CD4-positive, alpha-beta T cell treated with Interferon gamma for 1 hour (primary cell): Measurements from ENCODE around the gene UBR1.

Source experiments
- DNase-seq: peaks from one replicate; pipeline ENCODE4 v3.0.0-alpha.2; 2020

UBR1 gene

DNA sequence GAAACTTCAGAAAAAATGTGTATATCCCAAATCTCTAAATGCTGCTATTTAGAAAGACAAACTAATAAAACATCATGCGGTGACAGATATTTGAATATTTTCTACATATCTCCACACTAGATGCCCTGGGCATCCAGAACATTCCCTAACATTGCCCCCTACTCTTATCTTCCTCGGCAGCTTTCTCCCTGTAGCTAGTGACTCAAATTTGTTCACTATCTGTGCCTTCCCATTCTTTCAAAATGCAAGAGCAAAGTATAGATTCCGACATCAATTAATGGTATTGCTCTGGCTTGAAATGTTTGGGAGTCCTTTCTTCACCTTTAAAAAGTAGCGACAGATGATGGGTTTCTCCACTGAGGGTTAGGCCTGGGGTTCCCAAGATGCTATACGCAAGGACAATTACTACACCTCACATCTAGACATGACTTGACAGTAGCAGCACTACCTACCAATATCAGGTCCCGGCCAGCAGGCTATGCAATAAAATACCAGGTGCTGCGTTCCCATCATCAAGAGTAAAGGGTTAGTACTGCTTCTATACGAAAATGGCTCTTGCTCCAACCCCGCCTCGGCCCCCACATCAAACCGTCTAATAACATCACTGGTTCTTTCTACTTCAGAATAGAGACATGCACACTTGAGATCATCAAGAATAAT, 631 bp downstream of the UBR1 start:
- DNase-seq = peak; percentile 34

DNA sequence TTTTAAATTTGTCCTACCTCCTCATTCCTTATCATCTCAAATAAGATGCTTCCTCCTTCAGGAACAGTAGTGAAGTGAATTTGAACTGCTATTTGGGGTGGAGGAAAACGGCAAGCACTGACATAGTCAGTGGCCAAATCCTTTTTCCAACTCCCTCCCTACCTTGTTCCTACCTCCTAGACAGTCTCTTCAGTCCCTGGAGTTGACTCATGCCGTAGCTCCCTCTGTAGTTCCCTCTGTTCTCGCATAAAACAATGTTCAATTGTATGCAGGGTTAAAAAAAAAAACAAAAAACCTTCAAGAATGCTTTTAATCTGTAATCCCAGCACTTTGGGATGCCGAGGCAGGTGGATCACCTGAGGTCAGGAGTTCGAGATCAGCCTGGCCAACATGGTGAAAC, 1.4 kb downstream of the UBR1 start:
- DNase-seq = no peak

DNA sequence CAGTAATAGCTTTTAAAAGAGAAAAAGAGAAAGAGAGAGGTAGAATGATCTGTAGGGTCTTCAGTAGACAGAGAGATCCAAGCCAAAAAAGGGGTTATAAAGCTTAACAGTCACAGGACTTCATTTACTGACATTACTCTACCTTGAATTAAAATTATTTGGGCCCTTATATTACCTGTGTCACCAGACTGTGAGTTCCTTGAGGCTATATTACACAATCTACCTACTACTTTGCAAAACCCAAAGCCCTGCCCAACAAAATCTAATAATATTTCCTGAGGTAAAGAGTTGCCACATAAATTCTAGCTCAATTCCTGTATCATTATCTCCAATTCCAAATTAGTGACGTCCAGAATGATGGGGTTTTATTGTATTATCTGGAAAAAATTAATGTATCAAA, 1.9 kb downstream of the UBR1 start:
- DNase-seq = no peak

DNA sequence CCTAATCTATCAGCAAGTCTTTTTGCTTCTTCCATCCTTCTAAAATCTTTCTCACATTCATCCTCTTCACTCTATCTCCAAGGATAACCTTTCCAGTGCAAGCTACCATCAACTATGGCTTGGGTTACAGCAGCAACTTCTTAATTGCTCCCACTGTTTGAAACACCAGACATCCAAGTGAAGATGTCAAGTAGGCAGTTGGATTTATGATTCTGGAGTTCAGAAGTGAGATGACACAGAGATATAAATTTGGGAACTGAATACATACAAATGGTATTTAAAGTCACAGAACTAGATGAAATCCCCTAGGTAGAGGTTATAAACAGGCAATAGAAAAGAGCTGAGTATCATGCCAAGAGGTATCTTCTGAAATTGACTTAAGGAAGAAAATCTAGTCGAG, 3.7 kb downstream of the UBR1 start:
- no peak for DNase-seq

DNA sequence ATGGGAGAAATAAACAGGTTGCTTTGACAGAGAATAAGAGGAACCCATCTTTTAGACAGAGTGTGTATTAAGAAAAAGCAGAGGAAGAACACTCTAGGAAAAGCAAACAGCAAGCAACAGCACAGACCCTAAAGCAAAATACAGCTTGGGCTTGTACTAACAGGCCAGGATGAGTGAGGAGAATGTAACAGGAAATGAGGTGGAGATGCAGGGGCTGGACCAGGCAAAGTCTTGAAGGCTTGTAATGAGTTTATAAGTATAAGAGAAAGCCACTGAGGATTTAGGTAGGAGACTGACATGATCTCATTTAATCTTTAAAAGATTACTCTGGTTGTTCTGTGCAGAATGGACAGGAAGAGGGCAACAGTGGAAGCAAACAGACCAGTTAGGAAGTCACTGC, 4.9 kb downstream of the UBR1 start:
- DNase-seq = no peak

DNA sequence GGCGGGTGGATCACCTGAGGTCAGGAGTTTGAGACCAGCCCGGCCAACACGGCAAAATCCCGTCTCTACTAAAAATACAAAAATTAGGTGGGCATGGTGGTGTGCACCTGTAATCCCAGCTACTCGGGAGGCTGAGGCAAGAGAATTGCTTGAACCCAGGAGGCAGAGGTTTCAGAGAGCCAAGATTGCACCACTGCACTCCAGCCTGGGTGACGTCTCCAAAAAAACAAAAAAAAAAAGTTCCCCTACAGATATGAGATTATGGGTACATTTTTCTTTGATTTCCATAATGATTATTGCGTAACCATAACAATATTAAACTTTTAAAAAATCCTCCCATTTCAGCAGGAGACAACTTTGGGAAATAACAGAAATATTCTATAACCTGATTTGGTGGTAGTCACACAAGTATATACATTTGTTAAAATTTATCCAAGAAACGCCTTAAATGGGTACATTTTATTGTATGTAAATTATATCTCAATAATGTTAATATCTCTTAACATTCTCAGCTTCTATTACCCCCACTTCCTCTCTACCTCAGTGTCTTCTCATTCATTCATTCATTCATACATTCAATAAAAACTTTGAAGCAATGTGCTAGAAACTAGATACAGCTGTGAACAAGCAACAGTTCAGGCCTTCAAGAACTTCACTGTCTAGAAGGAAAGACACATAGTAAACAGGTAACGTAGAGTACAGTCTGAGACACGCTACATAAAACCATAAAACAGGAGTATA, 6.6 kb downstream of the UBR1 start:
- no peak for DNase-seq

DNA sequence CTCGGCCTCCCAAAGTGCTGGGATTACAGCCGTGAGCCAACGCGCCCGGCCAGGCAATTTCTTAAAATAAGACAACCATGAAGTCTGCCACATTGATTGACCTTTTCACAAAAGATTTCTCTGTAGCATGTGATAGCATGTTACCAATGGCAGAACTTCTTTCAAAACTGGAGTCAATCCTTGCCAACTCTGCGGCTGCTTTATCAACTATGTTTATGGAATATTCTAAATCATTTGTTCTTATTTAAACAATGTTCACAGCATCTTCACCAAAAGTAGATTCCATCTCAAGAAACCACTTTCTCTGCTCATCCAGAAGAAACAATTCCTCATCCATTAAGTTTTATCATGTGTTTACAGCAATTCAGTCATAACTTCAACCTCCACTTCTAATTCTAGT, 9.4 kb downstream of the UBR1 start:
- DNase-seq = no peak

DNA sequence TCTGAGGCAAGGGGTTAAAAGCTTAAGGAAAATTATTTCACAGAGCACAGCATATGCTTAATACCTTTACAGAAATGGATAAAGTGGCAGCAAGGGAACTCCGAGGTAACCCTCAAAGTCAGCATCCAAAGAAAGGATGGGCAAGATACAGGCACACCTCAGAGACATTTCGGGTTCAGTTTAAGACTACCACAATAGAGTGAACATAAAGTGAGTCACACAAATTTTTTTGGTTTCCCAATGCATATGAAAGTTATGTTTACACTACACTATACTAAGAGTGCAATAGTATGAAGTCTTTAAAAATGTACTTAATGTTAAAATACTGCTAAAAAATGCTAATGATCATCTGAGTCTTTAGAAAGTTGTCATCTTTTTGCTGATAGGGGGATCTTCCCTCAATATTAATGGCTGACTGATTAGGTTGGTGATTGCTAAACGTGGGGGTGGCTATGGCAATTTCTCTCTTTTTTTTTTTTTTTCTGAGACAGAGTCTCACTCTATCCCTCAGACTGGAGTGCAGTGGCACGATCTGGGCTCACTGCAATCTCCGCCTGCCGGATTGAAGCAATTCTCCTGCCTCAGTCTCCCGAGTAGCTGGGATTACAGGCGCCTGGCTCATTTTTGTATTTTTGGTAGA, 10.0 kb downstream of the UBR1 start:
- DNase-seq = no peak

DNA sequence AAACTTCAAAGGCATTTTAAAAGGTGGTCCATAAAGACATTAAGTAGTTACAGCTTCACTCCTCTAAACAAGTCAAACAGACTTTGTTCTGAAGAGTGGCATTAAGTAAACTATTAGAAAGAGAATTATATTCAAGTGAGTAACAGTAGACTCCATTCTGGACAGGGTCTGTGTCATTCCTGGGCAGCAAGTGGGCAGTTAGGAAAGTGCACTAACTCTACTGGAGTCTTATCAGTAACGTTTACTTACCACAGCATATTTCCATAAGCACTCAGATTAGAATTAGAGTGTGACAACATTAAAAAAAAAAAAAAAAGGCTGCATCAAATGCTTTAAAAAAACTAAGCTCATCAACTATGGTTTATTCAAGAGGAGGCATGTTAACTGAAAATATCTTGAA, 10.6 kb downstream of the UBR1 start:
- DNase-seq = no peak

DNA sequence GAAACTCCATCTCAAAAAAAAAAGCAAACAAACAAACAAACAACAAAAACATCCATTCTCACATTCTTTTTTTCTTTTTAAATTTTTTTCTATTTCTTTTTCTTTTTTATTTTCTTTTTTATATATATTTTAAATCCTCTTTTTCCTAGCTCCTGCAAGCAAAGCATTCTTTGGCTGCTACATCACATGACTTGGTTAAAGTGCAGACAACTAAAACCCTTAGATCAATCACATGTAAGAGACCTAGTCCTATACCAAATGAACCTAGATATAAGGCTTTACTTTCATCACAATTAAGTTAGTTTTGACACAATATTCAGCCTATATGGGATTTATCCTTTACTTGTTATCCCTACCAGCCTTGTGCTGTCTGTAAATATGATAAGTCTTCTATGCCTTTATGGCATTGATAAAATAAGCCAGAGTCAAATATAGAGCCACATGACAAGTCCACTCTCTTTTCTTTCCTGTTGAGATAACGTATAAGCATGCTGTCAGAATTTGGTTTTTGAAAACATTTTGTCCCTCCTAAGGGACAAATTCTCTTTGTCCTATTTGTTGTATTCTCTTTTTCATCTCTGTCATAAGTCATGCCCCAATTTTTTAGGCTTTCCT, 11.3 kb downstream of the UBR1 start:
- no peak for DNase-seq

DNA sequence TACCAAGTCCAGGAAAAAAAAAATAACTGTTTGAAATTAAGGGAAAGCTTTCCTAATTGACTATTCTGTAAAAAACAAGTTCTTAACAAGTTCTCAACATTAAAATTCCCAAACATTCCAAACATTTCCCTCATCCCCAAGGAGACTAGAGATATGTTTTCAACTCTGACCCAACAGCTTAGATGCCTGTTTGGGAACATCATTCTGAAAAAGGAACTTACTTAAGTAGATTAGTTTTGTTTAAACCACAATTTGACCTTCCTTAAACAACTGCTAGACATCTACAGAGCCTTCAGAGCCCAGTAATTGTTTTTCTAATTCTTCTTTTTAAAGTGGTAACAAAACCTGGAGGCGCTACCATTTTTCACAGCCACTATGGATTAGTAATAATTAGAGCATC, 12.8 kb downstream of the UBR1 start:
- DNase-seq = no peak

DNA sequence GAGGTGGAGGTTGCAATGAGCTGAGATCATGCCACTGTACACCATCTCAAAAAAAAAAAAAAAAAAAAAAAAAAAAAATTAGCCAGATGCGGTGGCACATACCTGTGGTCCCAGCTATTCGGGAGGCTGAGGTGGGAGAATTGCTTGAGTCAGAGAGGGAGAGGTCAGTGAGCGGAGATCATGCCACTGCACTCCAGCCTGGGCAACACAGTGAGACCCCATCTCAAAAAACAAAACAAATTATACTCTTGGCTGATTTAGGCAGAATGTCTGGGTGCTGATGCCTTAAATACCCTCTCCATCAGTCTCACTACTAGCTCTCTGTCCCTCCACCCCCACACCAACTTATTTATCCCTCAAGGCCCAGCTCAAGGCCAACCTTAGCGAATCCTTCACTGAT, 14.0 kb downstream of the UBR1 start:
- DNase-seq = no peak

DNA sequence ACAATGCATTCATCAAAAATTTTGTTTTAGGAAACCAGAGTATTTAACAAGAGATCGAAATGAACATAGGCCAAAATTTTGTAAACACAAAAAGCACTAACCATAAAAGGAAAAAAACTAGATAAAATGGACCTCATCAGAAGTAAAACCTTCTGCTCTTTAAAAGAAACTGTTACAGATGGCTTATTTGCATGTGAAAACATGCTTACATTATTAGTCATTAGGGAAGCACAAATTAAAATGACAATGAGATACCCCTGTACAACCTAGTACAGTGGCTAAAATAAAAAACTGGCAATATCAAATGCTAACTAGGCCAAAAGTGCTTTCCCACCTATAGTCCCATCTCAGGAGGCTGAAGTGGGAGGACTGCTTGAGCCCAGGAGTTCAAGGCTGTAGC, 19.3 kb downstream of the UBR1 start:
- no peak for DNase-seq

DNA sequence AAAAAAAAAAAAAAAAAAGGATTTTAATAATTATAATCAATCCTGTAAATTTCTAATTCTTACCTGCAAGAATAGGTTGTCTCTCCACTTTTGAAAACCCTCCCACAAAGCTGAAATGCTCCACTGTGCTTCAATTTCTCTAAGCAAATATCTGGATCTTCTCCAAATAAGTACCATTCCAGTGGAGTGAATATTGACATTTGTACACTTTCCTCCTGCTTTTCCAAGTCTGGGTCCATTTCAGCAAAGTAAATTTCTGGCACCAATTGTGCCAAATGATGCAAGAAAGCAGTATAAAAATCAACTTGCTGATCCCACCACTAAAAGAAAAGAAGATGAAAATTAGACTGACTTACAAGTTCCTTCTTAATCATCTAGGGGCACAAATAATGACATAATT, 19.9 kb downstream of the UBR1 start:
- DNase-seq = no peak

DNA sequence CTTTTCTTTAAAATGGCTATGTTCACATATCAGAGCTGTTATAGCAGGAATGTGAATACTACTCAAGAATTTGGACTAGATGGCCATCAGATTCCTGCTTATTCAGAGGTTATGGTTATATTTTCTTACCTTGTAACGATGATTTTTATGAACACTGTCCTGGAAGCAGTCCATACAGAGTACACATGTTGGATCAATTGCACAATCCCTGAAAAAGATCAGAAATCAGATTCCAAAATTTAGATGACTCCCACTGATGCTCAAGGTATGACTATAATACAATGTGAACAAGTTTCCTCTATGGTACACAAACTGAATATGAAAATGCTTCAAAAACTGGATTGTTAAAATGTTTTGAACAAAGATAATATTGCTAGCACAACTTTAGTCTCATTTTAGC, 23.3 kb downstream of the UBR1 start:
- DNase-seq = no peak

DNA sequence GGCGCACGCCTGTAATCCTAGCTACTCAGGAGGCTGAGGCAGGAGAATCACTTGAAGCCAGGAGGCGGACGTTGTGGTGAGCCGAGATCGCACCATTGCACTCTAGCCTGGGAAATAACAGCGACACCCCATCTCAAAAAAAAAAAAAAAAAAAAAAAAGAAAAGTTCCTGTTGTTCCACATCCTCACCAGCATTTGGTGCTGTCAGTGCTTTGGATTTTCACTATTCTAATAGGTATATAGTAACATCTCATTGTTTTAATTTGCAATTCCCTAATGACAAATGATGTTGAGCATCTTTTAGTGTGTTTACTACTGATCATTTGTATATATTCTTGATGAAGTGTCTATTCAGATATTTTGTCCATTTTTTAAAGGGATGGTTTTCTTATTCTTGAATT, 24.6 kb downstream of the UBR1 start:
- DNase-seq = no peak

DNA sequence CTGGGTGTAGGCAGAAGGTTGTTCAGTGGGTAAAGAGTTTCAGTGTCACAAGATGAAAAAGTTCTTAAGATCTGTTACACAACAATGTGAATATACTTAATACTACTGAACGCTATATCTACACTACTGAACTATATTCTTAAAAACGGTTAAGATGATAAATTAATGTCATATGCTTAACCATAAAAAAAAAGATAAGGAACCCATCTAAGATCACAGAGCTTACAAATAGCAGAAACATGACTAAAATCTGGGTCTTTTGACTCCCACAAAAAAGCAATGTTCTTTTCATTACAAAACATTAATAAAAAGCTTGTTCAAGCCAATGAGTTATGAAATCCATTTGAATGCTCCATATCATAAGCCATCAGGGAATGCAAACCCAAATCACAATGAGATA, 34.4 kb downstream of the UBR1 start:
- no peak for DNase-seq

DNA sequence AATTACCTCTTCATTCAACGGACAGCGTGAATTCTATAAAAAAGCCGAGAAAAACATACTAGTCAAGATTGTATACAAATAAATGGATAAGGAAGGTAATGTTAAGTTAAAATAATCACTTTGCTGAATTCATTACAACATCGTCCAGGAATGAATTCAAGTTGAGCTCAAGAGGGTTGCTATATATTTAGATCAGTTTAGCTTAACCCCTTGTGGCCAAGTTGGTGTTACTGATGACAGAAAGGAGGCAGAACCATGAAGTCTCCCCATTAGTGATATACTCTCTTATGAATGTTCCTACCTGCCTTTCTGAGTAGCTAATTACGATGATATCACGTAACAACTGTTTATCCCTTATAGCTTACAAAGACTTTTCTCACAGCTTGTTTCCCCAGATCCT, 34.9 kb downstream of the UBR1 start:
- DNase-seq = no peak

DNA sequence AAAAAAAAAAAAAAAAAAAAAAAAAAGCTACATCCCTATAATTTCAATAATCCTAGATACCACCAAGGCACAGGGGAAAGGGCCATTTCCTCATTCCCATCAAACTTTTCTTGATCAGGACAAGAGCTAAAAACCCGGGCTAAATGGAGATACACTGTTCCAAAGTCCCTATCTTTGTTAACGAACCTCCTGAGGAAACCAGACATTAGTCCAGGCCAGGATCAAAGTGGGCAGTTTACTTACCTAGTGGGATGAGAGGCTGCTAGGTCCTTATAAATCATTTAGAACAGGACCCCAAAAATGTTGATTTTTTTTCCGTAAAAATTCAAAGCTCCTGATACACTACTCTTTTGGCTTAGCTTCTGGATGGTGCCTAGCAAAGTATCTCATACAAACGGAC, 35.6 kb downstream of the UBR1 start:
- DNase-seq = no peak

DNA sequence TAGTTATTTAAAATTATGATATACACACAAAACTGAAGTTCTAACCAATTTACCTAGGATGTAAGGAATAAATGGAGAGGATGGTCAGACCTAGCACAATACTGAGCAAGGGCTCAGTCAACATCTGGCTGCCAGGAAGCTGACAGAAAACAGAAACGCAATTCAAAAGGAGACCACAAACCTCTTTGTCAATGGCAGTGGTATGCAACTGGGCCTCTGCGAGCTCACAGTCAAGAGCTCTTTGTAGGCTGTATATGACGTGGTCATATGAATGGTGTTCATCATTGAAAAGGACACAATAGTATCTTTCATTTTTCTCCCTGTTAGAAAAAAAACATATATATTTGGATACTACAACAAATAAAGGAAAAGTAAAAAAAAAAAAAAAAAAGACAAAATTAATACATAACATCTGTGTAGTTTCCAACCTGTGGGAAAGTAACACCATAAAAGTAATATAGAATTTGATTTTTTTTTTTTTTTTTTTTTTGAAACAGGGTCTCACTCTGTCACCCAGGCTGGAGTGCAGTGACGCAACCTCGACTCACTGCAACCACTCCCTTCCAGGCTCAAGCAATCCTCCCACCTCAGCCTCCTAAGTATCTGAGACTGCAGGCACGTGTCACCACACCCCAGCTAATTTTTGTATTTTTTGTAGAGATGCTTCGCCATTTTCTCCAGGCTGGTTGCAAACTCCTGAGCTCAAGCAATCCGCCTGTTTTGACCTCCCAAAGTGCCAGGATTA, 37.9 kb downstream of the UBR1 start:
- DNase-seq = no peak

DNA sequence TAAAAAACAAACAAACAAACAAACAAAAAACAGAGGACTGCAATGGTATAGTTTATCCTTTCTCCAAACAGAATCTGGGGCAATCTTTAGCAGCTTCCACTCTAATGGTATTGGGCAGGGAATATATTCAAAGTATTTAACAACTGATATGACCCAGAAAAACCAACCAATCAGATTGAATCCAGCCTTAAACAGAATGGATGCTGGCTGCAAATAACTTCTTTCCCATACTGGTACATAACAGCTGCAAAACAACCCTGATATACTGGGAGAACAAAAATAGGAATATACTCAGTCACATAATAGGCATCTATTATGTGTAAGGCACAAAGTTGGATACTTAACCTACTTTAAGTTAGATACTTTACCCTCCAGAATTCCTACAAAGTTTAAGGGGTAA, 49.1 kb downstream of the UBR1 start:
- no peak for DNase-seq

DNA sequence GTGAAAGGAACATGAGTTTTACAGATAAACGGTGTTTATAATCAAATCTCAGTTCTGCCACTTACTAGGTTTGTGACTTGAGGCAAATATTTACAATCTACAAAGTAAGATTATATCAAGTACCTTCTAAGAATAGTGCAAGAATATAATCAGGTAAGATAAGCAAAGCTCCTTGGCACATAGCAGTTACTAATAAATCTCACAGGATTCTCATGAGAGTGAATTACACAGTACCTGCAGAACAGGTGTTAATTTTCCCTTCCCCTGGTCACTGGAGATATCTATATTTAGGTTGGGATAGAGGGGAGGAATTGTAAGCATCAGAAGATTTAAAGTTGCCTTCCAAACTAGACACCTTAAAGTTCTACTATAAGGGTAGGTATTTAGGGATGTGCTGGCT, 53.0 kb downstream of the UBR1 start:
- no peak for DNase-seq

DNA sequence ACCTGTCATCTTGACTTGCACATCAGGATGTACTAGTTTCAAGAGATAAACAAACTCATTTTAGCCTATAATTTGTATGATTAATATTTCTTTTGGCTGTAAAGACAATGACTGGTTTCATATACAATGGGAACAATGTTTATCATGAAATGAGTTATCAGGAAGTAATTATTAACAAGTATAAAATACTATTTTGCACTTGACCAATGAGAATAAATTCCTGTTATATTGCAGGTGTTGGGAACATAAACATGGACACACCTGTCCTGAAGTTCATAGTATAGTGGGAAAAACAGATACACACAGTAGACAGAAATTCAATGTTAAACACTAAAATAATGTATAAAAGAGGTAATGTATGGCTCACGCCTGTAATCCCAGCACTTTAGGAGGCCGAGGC, 56.9 kb downstream of the UBR1 start:
- DNase-seq = no peak
